UCSD-AML1 (cell line): ENCODE results near the gene ZCCHC7.

Experiments used
- DNase-seq: peaks from one replicate; lab custom pipeline; 2025; ENCODE audit not compliant: unreplicated experiment; lab: John Stamatoyannopoulos, UW

The ZCCHC7 gene

DNA sequence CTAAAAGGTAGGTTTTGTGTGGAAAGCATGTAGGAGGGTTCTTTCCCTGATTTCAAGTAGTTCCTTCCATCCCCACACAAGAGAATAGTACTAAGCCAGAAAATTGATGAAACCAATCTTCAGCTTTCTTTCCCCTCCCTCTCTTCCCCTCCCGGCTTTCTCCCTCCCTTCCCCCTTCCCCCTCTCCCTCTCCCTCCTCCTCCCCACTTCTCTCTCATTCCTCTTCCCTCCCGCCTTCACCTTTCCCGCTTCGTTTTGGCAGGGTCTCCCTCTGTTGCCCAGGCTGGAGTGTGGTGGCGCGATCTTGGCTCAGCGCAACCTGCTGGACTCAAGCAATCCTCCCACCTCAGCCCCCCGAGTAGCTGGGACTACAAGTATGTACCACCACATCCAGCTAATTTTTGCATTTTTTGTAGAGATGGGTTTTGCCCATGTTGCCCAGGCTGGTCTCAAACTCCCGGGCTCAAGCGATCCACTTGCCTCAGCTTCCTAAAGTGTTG lies 85.8 kb downstream of the ZCCHC7 start:
- no peak for DNase-seq

DNA sequence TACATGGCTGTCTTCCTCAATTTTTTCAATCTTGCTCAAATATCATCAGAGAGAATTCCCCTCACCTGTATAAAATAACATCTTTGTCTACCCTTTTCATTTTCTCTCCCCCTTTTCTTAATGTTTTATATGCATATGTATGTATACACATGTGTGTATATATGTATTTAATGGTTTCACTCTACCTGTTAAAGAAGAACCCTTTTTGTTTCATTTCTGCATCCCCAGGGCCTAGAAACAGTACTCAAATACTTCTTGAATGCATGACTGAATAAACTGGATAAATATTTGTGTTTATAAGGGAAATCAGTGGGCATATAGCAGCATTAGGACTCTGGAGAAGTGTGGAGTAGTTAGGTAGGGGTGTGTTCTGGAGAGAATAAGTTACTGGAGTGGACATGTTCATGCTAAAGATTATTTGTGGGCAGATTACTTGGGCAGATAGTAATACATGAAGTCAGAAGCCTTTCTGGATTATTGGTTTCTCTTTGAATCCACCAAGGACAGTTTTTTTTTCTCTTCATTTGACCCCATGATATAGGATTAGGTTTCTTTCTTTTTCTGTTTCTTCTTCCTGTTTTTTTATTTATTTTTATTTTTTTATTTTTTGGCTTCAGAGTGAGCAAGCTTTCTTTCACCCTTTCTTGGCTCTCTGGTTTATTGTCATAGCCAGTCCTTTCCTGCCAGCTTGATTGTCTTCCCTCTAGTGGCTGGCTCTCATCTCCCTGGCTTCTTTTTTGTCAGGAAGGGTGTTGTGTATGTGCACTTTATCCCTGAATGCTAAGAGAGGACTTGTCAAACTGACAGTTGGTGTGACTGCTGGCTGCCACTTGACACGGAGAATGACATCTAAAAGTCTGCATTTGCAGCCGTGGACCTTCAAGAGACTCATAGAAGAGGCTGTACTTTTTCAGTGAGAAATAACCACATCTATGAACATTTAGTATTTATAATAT lies 89.3 kb downstream of the ZCCHC7 start:
- no peak for DNase-seq

DNA sequence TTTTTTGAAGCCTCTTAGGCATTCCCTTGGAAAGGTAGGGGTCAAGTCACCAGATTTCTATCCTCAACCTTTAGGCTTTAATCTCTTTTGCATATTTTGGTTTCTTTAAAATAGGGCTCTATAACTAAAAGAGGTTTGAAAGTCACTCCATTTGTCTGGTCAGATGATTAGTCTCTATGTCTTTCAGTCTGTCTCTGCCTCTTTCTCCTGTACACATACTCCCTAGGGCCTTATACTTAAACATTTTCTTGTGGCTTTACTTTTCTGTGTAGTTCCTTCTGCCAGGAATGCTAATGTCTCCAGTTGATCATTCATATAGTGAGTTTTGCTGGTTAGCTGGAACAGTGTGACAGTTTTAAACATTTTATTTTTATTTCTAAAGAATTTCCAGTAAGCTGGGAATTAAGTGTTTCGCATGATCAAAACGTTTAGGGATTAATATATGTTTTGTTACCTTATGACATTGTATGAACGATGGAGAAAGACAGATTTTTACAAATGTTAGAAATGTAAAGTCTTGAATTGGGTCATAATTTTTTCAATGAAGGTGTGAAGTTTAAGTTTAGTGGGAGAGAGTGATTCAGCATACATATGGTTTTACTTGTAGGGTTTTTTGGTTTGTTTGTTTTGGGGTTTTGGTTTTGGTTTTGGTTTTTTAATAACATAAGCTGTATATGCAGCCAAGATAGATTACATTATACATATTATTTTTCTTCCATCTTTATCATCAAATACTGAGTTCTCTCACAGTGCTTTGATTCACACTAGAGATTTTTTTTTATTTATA lies 90.6 kb downstream of the ZCCHC7 start:
- no peak for DNase-seq

DNA sequence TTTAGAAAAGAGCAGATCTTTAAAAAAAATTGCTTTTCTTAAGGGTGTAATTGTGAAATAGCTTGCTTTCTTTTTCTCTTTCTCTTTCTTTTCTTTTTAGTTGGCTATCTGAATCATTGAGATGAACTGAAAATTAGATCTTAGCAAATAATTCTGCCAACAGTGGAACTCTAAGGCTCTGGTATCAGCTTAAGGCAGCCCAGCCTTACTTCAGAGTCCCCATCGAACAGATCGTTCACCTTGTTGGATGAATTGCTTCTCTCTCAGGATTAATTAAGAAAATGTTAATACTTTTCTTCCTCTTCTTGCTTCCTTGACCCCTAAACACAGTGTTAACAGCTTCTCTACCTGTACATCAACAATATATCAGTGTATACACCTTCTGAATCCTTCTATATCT lies 92.1 kb downstream of the ZCCHC7 start:
- DNase-seq, result no peak

DNA sequence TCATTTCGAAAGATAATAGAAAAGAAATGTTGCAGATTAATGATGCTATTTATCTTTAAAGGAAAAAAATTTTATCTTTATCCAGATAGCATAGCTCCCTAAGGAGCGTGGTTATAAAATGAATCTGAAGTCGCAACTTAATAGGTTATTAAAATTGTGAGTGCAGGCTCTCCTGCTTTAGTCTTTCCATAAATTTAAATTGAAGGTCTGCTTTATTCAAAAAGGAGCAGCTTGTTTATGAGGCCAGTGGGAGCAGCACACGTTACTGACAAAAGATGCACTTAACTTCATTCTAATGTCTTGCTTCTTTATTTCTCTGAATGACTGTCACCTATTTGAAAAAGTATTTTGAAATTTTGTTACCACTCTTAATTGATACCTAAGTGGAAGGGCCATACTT lies 95.0 kb downstream of the ZCCHC7 start:
- DNase-seq, result no peak

DNA sequence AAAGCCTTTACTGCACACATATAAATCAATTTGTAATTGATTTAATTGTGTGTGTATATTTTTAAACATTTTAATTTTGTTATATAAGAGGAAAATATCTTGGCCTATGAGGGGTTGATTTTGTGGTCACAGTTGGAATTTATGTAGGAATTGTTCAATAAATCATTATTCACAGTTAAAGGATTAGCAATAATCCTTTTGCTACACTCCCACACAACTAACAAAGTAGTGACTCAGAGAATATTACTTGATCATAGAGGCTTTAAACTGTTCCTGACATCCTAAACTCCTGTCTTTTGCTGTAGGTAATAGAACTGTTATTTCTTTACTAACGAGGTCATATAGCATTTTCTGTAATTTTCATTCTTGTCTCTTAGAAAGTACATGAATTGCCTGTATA lies 95.5 kb downstream of the ZCCHC7 start:
- DNase-seq, result no peak

DNA sequence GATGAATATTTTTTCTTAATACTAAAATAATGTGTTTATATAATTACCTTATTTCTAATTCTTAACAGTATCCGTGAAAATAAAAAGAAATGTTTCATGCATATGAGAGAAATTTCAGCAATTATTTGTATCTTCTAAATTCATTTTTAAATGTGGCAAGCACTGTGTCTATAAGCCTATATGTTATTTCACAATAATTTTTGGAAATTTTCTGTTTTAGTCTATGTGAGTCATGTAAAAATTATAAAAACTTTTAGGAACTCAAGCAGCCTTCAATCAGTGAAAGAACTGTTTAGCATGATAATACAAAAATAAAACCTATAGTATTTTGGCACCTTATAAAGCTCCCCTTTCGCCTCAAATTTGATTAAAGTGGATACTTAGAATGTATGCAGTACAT lies 96.8 kb downstream of the ZCCHC7 start:
- no peak for DNase-seq

DNA sequence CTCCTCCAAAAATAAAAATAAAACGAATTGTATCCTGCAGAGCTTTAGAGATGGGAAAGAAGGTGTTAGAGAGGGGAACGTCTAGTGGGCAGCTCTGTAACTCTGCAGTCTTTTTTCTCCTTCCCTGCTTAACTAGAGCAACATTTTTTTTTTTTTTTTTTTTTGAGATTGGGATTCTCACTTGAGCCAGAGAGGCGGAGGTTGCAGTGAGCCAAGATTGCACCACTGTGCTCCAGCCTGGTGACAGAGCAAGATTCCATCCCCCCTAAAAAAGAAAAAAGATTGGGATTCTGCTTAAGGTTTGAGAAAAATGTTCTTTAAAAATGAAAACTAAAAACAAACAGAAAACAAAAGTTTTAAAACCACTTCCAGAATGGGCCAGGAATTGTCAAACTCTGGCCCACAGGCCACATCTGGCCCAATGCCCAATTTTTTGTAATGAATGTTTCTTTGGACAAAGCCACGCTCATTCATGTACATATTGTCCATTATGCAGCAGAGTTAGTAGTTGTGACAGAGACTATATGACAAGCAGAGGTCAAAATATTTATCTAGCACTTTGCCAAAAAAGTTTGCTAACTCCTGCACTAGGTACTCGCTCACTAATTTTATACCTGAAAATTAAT lies 98.5 kb downstream of the ZCCHC7 start:
- no peak for DNase-seq

DNA sequence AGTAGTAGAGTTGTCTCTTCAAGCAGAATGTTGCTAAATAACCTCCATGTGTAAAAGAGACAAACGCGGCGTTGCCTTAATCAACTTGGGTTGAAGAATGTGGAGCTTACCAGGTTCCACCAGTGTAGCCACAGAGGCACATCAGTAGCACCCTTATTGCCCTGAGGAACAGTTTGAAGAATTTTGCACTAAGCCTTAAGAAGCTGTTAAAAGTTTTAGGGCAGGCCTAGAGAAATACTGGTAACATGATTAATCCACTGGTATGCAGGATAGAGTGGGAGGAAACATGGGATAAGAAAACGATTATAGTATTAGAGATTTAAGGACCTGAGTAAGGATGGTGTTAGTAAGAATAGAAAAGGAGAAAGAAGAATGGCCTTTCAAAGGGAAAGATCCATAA lies 100.6 kb downstream of the ZCCHC7 start:
- DNase-seq, result no peak

DNA sequence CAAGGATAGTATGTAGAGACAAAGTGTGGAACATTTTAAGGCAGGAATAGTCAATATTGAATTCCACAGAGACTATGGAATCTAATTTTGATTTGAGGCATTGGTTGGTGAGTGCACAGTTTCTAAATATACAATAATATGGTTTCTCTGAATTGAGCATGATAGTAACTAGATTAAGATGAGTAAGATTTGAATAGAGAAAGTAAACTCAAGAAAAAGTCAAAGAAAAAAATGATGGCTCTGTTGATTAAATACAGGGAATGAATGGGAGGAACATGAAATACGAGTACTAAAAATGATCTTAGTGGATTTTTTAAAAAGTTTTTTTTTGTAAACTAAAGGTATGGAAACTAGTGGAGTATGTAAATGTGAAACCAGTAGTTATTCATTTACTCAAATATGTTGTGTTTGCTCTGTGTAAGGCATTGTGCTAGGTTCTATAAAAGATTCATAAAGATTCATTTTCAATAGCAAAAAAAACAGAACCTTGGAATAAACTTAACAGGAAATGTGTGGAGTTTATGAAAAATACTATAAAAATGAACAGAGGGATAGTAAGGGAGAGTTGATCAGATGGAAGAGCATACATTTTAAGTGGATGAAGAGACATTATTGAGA lies 101.2 kb downstream of the ZCCHC7 start:
- no peak for DNase-seq

DNA sequence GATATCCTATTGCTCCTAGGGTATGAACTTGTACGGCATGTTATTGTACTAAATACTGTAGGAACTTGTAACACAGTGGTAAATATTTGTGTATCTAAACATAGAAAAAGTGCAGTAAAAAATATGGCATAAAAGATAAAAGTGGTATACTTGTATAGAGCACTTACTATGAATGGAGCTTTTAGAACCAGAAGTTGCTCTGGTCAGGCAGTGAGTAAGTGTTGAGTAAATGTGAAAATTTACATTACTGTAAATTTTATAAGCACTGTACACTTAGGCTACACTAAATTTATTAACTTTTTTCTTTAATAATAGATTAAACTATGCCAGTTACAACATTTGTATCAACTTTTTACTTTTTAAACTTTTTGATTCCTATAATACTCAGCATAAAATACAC lies 109.1 kb downstream of the ZCCHC7 start:
- no peak for DNase-seq

DNA sequence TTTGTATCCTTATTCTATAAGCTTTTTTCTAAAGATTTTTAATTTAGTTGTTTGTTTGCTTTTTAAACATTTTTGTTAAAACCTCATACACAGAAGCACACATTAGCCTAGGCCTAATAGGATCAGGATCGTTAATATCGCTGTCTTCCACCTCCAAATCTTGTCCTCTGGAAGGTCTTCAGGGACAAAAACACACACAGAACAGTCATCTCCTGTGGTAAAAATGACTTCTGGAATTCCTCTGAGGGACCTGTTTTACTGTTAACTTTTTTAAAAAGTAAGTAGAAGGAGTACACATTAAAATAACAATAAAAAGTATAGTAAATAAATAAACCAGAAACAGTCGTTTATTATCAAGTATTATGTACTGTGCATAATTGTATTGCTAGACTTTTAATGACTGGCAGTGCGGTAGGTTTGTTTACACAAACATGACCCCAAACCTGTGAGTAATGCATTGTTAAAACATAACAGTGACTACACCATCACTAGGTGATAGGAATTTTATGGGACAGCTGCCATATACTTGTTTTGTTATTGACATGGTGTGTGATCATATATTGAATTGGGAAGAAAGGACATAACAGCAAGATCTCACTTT lies 109.6 kb downstream of the ZCCHC7 start:
- DNase-seq, result no peak

DNA sequence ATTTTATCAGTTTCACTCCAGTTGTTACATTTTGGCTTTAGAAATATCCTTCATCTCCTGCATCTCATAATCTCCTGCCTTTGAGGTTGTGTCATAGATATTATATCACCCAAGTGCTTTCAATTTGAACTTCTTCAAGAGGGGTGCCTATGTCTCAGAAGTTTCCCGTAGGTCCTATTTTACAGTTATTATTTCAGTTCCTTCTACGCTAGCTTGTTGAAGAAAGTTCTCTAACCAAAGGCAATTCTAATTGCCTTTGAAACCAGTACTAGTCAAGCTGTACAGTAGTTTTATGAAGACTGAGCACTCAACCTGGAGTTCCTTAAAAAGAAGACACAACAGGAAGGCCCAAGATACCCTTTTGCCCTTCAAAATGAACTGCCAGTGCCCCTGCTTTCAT lies 116.4 kb downstream of the ZCCHC7 start:
- DNase-seq, result no peak

DNA sequence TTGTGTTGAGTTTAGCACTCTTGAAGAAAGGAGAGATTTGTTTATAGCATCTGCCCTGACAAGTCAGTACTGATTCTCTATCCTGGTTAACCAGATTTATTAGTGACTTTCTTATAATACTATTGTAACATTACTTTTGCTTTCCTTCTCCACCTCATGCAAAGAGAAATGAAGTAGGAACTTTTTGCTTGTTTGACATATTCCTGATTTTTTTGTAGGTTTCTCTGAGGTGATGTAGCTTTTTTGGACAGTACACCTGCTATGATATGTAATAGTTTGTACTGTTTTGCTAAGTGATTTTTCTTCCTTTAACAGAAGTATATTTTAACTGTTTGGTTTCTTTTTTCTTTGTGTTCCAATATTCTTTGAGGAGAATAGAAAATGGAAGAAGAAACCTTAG lies 117.7 kb downstream of the ZCCHC7 start:
- no peak for DNase-seq

DNA sequence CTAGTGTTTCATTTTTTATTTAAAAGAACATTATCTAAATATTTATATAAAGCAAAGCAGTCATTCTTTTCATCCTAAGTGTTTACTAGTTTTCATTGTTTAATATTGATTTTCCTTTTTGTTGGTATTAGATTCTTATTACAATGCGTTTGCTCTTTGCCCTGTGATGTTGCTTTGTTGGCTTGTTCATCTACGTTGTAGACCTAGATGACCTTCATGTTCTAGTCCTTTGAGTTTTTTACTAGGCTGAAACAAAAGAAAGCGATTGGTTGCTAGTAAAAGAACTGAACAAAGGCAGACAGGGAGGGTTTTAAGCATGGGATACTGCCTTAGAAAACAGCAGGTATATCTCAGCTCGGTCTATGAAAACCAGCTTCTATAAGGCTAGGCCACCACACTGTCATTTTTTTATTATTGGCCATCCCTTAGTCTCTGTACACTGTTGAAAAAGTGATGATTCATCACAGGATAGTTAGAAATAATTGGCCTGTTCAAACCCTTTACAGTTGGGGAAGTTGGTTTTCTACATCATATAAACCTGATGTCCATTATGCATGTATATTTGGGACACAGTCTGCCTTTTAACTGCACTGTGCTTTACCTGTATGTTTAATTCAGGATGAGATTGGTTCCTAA lies 119.0 kb downstream of the ZCCHC7 start:
- DNase-seq, result no peak

DNA sequence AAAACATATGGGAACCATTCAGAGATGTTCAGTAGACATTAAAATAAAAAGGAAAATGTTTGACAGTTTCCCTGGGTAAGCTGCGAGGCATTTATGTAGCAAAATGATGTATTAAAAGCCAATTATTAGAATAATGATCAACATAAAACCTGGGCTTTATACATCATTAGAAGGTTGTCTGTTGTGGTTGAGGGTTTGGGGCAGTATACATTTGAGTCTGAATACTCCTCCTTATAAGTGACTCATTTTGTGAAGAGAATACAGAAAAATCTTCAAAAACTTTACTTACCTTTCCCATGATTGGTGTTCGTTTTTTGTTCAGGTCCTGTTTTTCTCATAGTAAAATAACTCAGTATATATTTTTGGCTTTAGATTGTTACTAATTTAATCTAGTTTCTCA lies 119.5 kb downstream of the ZCCHC7 start:
- no peak for DNase-seq

DNA sequence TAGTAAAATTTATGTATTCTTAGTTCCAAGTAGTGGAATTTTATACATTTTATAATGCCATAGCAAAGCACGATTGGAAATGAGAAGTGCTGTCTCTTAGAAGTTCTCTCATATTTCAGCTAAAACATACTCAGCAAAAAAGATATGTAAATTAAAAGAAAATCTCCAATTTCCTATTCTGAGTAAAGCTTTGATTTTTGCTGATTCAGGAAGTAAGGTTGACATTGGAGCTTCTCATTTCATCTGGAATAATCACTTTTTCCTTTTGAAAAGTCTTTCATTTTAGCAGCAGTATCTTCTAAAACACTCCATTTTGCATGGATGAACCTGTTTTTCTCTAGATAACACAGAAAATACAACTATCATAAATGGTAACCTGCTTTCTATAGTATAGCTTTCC lies 121.0 kb downstream of the ZCCHC7 start:
- no peak for DNase-seq

DNA sequence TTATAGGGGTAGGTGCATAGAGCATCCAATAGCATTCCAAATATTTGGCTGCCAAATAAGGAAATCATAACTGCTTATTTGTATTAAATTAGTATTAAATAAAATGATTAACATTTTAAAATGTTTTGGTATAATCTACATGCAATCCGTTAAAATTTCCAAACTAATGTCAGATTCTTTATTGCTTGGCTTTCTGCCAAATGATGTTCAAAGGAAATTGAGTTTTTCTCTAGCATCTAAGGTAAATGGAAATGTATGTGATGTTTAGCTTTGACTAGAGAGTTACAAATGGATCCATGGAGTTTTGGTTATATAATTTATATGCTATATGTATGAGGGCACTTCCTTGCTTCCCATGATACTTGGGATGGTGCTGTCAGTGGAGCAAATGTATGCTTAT lies 121.7 kb downstream of the ZCCHC7 start:
- no peak for DNase-seq

DNA sequence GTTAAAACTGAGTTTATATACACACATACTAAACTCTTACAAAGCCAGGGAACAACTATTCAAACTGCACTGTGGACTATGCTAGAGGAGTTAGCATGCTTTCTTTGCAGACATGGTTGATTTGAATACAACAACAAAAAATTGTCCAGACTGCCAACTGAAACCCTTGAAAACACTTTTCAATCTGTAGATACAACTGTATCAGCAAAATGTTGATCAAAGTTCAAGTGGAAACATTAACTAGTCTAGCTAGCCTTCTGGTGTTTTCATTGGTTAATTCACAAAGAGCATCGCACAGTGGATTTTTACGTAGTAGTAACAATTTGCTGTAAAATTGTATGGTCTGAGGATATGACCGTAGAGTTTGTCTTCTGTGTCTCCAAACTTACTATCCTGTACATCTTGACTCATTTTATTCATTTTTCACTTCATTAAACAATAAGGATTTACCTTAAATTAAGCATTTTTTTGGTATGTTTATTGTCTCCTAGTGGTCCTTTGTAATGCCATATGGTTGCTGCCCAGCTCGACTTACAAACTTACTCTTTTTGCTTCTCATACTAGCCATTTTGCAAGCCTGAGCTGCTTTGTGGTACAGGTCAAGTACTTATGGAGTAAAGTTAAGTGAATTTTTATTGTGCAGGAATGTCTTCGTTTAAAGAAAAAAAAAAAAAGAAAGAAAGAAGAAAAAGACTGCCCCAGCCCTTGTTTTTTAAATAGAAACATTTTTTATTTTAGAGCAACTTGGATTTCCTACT lies 123.4 kb downstream of the ZCCHC7 start:
- no peak for DNase-seq

DNA sequence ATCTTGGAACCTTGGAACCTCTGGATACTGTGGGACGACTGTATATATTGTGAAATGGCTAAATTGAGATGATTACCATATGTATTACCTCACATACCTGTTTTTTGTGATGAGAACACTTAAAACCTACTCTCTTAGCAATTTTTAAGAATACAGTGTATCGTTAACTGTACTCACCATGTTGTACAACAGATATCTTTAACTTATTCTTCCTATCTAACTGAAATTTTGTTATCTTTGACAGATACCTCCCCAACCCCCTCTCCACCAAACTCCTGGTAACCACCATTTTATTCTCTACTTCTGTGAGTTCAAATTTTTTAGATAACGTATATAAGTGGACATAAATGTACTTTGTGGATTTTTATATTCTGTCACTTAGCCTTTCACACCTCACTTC lies 126.5 kb downstream of the ZCCHC7 start:
- DNase-seq, result no peak
